HEK293 (cell line): ENCODE measurements around the gene CENPP.

Experiments used
- CTCF ChIA-PET: fragments of 350-600 bp; formaldehyde crosslinking; extraction: SDS; loops from one replicate; lab custom pipeline; 2021; ENCODE audit warnings: antibody characterized with exemption; lab: Yijun Ruan, JAX
- POLR2A ChIA-PET: fragments of 300-600 bp; formaldehyde crosslinking; extraction: SDS; loops from one replicate; lab custom pipeline; 2020; ENCODE audit warnings: antibody characterized with exemption, inconsistent platforms; lab: Yijun Ruan, JAX
- H3K27ac ChIP-seq: fragments of 200-500 bp; sonication (Bioruptor generic); 2 replicates; pipeline ENCODE4 v1.5.1; 2014; ENCODE audit warnings: low read depth, low read length, control low read depth, inconsistent platforms; ENCODE audit errors: extremely low read depth
- H3K36me3 ChIP-seq, 2 experiments: fragments of 200-500 bp in 1 of 2; sonication (Bioruptor generic) in 1 of 2; 1 replicate in 1 of 2; 2 replicates in 1 of 2; pipeline ENCODE4 v1.5.1; 2014 to 2017; ENCODE audit warnings: inconsistent platforms in 2 of 2, low read length in 2 of 2; ENCODE audit not compliant: control insufficient read depth in 2 of 2, insufficient read depth in 1 of 2
- H3K4me1 ChIP-seq: fragments of 200-500 bp; sonication (Bioruptor generic); 2 replicates; pipeline ENCODE4 v1.5.1; 2014; ENCODE audit warnings: mild to moderate bottlenecking, low read length, inconsistent platforms; ENCODE audit not compliant: control insufficient read depth, insufficient read depth
- H3K4me3 ChIP-seq: 2 replicates; pipeline ENCODE4 v1.5.1; 2011; ENCODE audit warnings: low read depth, mild to moderate bottlenecking, control low read depth, low read length, moderate library complexity
- H3K9me3 ChIP-seq: fragments of 200-500 bp; sonication (Bioruptor generic); 2 replicates; pipeline ENCODE4 v1.5.1; 2014; ENCODE audit warnings: low read depth, low read length, inconsistent platforms; ENCODE audit not compliant: control insufficient read depth, insufficient read depth
- EGR2 ChIP-seq: fragments of 450-650 bp; formaldehyde crosslinking; IDR thresholded peaks from 2 replicates; pipeline ENCODE4 v1.5.1; 2016; ENCODE audit warnings: low read depth, missing biosample characterization, missing genetic modification characterization
- GFI1B ChIP-seq: fragments of 450-650 bp; formaldehyde crosslinking; IDR thresholded peaks from 2 replicates; pipeline ENCODE4 v1.5.1; 2016; ENCODE audit warnings: missing biosample characterization, missing genetic modification characterization
- OSR2 ChIP-seq: fragments of 450-650 bp; formaldehyde crosslinking; IDR thresholded peaks from 2 replicates; pipeline ENCODE4 v1.5.1; 2016; ENCODE audit warnings: missing biosample characterization, missing genetic modification characterization
- PRDM1 ChIP-seq: fragments of 450-650 bp; formaldehyde crosslinking; IDR thresholded peaks from 2 replicates; pipeline ENCODE4; 2016; ENCODE audit warnings: missing biosample characterization, missing genetic modification characterization
- PRDM10 ChIP-seq: fragments of 450-650 bp; formaldehyde crosslinking; IDR thresholded peaks from 2 replicates; pipeline ENCODE4 v1.5.1; 2016; ENCODE audit warnings: missing biosample characterization, missing genetic modification characterization
- REPIN1 ChIP-seq: fragments of 450-650 bp; formaldehyde crosslinking; IDR thresholded peaks from 2 replicates; pipeline ENCODE4 v1.5.1; 2017; ENCODE audit warnings: missing biosample characterization, missing genetic modification characterization, low read depth
- TSHZ1 ChIP-seq: fragments of 450-650 bp; formaldehyde crosslinking; IDR thresholded peaks from 2 replicates; pipeline ENCODE4 v1.5.1; 2016; ENCODE audit warnings: missing biosample characterization, missing genetic modification characterization, borderline replicate concordance
- ZBTB1 ChIP-seq: fragments of 450-650 bp; formaldehyde crosslinking; IDR thresholded peaks from 2 replicates; pipeline ENCODE4 v1.5.1; 2016; ENCODE audit warnings: missing biosample characterization, missing genetic modification characterization
- ZBTB10 ChIP-seq: fragments of 450-650 bp; formaldehyde crosslinking; IDR thresholded peaks from 2 replicates; pipeline ENCODE4 v1.5.1; 2016; ENCODE audit warnings: missing biosample characterization, missing genetic modification characterization
- ZBTB21 ChIP-seq: fragments of 450-650 bp; formaldehyde crosslinking; IDR thresholded peaks from 2 replicates; pipeline ENCODE4 v1.5.1; 2017; ENCODE audit warnings: missing biosample characterization, missing genetic modification characterization
- ZNF133 ChIP-seq: fragments of 450-650 bp; formaldehyde crosslinking; IDR thresholded peaks from 2 replicates; pipeline ENCODE4 v1.5.1; 2016; ENCODE audit warnings: missing biosample characterization, missing genetic modification characterization
- ZNF155 ChIP-seq: fragments of 450-650 bp; formaldehyde crosslinking; IDR thresholded peaks from 2 replicates; pipeline ENCODE4 v1.5.1; 2016; ENCODE audit warnings: missing biosample characterization, missing genetic modification characterization
- ZNF157 ChIP-seq: fragments of 450-650 bp; formaldehyde crosslinking; IDR thresholded peaks from 2 replicates; pipeline ENCODE4 v1.5.1; 2016; ENCODE audit warnings: missing biosample characterization, missing genetic modification characterization
- ZNF202 ChIP-seq: fragments of 450-650 bp; formaldehyde crosslinking; IDR thresholded peaks from 2 replicates; pipeline ENCODE4 v1.5.1; 2016; ENCODE audit warnings: missing biosample characterization, missing genetic modification characterization, borderline replicate concordance
- ZNF394 ChIP-seq: fragments of 450-650 bp; formaldehyde crosslinking; IDR thresholded peaks from 2 replicates; pipeline ENCODE4 v1.5.1; 2016; ENCODE audit warnings: missing biosample characterization, missing genetic modification characterization, mild to moderate bottlenecking, moderate library complexity, borderline replicate concordance
- ZNF426 ChIP-seq: fragments of 450-650 bp; formaldehyde crosslinking; IDR thresholded peaks from 2 replicates; pipeline ENCODE4 v1.5.1; 2017; ENCODE audit warnings: missing biosample characterization, missing genetic modification characterization, mild to moderate bottlenecking, inconsistent platforms, moderate library complexity
- ZNF544 ChIP-seq: fragments of 450-650 bp; formaldehyde crosslinking; IDR thresholded peaks from 2 replicates; pipeline ENCODE4 v1.5.0; 2017; ENCODE audit warnings: missing biosample characterization, missing genetic modification characterization
- ZNF558 ChIP-seq: fragments of 450-650 bp; formaldehyde crosslinking; IDR thresholded peaks from 2 replicates; pipeline ENCODE4 v1.5.1; 2016; ENCODE audit warnings: missing biosample characterization, missing genetic modification characterization
- ZNF623 ChIP-seq: fragments of 450-650 bp; formaldehyde crosslinking; IDR thresholded peaks from 2 replicates; pipeline ENCODE4 v1.5.1; 2016; ENCODE audit warnings: missing biosample characterization, missing genetic modification characterization
- ZNF624 ChIP-seq: fragments of 450-650 bp; formaldehyde crosslinking; IDR thresholded peaks from 2 replicates; pipeline ENCODE4 v1.5.1; 2017; ENCODE audit warnings: missing biosample characterization, missing genetic modification characterization
- ZNF626 ChIP-seq: fragments of 450-650 bp; sonication (Bioruptor Pico); formaldehyde crosslinking; IDR thresholded peaks from 2 replicates; pipeline ENCODE4 v1.5.1; 2018; ENCODE audit warnings: missing biosample characterization, missing genetic modification characterization, inconsistent platforms
- ZNF785 ChIP-seq: fragments of 450-650 bp; formaldehyde crosslinking; IDR thresholded peaks from 2 replicates; pipeline ENCODE4 v1.5.1; 2016; ENCODE audit warnings: missing biosample characterization, missing genetic modification characterization

CENPP gene

GRCh38 chr9:92494856-92495255 is 169.1 kb downstream of the CENPP start:
- H3K36me3 ChIP-seq = no peaks in the 10 kb centered on the region
- H3K9me3 ChIP-seq = no peaks in the 10 kb centered on the region
- no peak for TF ChIP-seq REPIN1
- no peak for TF ChIP-seq ZNF623
- no peak for TF ChIP-seq ZNF626 (tag by site-specific recombination)
- no peak for TF ChIP-seq ZBTB10 (tag by site-specific recombination)
- no peak for TF ChIP-seq ZNF157
- no peak for TF ChIP-seq ZNF155
- TF ChIP-seq ZNF785 = no peak
- TF ChIP-seq ZNF426 (tag by site-specific recombination) = no peak
- no peaks in the 10 kb centered on the region for H3K4me1 ChIP-seq
- no peak overlapping the region for H3K27ac ChIP-seq
- POLR2A ChIA-PET = no interaction called here
- CTCF ChIA-PET = interaction anchor here (1.0 kb wide), 1 partner anchor 140 kb away, joined by 3 read pairs; no protein-coding TSS in a partner anchor
- no peak overlapping the region for H3K4me3 ChIP-seq

- H3K4me1 ChIP-seq = no peaks in the 10 kb centered on the region
- ChIA-PET POLR2A (no interaction called here), CTCF (interaction anchor here (1.1 kb wide), 2 partner anchors 11 to 168 kb away, joined by 3 read pairs; no protein-coding TSS in a partner anchor)
- no peaks in the 10 kb centered on the region for H3K9me3 ChIP-seq
- H3K36me3 ChIP-seq = no peaks in the 10 kb centered on the region
- TF ChIP-seq ZNF155 = no peak
- TF ChIP-seq ZNF624 = no peak
- no peak for TF ChIP-seq ZNF202 (tag by site-specific recombination)
- no peak for TF ChIP-seq ZNF544 (tag by site-specific recombination)
- TF ChIP-seq EGR2 (tag by site-specific recombination) = no peak
- H3K27ac ChIP-seq = no peak overlapping the region
- no peak overlapping the region for H3K4me3 ChIP-seq
These were observed 170.8 kb downstream of the CENPP start for GRCh38 chr9:92496396-92497176.

- Histone ChIP-seq H3K9me3 (no peaks in the 10 kb centered on the region), H3K4me1 (no peaks in the 10 kb centered on the region), H3K27ac (no peak overlapping the region)
- CTCF ChIA-PET = no interaction called here
- TF ChIP-seq TSHZ1 (tag by site-specific recombination) (no peak), ZNF394 (no peak), OSR2 (no peak), ZBTB21 (tag by site-specific recombination) (no peak), ZNF133 (tag by site-specific recombination) (no peak), ZNF558 (no peak), GFI1B (tag by site-specific recombination) (no peak), PRDM10 (tag by site-specific recombination) (no peak), PRDM1 (tag by site-specific recombination) (no peak), ZBTB1 (no peak)
- TF ChIP-seq, all 188 proteins: peak for 0
- POLR2A ChIA-PET = no interaction called here
- H3K4me3 ChIP-seq = no peak overlapping the region
- no peaks in the 10 kb centered on the region for H3K36me3 ChIP-seq
These were observed 173.9 kb downstream of the CENPP start for GRCh38 chr9:92499701-92500100.
